Right renal pelvis (tissue), 4 donors: ENCODE results near the gene BBS4. TPM values are rescaled to one million over a fixed set of nuclear protein-coding genes. Genes with fewer than 3 reads are reported as not detected.

Source experiments
- DNase-seq, 4 donors: peaks; one replicate each; pipeline ENCODE4 v3.0.0-alpha.2; 2013; ENCODE audit warnings: low read depth in 4 of 4, low spot score in 3 of 4, missing footprints in 1 of 4
- polyA plus RNA-seq, 4 donors: library from polyadenylated mRNA; unstranded; fragments of 120-200 nt; gene quantifications; one replicate each; pipeline ENCODE4 v1.2.1, GENCODE V29; 2013; ENCODE audit not compliant: insufficient read length in 4 of 4

BBS4 gene
- polyA plus RNA-seq, 4 donors: 39.0 to 43.9 (median 40.0) TPM

- DNase-seq: no peak
These were observed 101.5 kb downstream of the BBS4 start for GRCh38 chr15:72787526-72787925.

Other genes starting within 250 kb of the BBS4 start
- 100 to 1,000 TPM; 184 to 211 (median 203) TPM for gene ARIH1, start 211.9 kb upstream of the BBS4 start, polyA plus RNA-seq
- gene GOLGA6B, start 31.5 kb upstream of the BBS4 start, polyA plus RNA-seq: under 1 TPM in 3 of 4 donors, not detected in 1; 0.19 to 0.53 (median 0.34) TPM
- not detected for gene HIGD2B, start within 50 bp of the BBS4 start, polyA plus RNA-seq
- gene ADPGK, start 97.6 kb downstream of the BBS4 start, polyA plus RNA-seq: 10 to 100 TPM; 48.2 to 57.7 (median 53.4) TPM